NCI-H2171 treated with DMSO at 0.1 percent for 48 hours (cell line): ENCODE data around the gene RNF217.
A peak's percentile ranks its signal among the peaks of the same experiment; 100 is the strongest.
"Not testable (repeated sequence)": the region's sequence is repeated elsewhere in the genome, so short reads cannot be mapped to it uniquely, and the experiment has no call there.

ENCODE experiments used
- DNase-seq: peaks from one replicate; lab custom pipeline; 2025; lab: John Stamatoyannopoulos, UW

RNF217 gene

DNA sequence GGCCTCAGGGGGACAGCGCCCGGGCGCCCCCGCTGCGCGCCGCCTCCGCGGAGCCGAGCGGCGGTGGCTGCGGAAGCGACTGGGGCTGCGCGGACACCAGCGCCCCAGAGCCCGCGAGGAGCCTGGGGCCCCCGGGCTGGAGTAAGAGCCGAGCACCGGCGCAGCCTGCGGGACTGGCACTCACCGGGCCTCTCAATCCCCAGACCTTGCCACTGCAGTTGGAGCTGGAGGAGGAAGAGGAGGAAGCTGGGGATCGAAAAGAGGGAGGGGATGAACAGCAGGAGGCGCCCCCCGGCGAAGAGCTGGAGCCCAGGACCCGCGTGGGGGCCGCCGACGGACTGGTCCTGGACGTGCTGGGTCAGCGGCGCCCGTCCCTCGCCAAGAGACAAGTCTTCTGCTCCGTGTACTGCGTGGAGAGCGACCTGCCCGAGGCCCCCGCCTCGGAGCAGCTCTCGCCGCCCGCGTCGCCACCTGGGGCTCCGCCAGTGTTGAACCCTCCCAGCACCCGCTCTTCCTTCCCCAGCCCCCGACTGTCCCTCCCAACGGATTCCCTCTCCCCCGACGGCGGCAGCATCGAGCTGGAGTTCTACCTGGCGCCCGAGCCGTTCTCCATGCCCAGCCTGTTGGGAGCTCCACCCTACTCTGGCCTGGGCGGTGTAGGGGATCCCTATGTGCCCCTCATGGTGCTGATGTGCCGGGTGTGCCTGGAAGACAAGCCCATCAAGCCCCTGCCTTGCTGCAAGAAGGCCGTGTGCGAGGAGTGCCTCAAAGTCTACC is 590 bp downstream of the RNF217 start:
- DNase-seq = peak; percentile 68

DNA sequence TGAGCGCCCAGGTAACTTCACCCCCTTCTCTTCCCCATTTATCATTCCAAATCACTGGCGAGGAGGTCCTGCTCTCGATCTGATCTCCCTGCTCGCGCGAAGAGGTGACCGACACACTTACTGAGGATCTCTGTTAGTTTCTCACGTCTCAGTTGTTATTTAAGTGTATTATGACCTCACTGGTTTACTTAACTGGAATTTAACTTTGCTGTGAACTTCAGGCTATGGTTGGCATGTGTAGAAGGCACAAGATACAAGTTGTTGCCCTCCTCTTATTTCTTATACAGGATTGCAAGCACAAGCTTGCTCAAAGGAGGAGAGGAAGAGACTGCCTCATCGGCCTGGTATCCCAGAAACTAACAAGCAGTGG is 1.2 kb downstream of the RNF217 start:
- no peak for DNase-seq

DNA sequence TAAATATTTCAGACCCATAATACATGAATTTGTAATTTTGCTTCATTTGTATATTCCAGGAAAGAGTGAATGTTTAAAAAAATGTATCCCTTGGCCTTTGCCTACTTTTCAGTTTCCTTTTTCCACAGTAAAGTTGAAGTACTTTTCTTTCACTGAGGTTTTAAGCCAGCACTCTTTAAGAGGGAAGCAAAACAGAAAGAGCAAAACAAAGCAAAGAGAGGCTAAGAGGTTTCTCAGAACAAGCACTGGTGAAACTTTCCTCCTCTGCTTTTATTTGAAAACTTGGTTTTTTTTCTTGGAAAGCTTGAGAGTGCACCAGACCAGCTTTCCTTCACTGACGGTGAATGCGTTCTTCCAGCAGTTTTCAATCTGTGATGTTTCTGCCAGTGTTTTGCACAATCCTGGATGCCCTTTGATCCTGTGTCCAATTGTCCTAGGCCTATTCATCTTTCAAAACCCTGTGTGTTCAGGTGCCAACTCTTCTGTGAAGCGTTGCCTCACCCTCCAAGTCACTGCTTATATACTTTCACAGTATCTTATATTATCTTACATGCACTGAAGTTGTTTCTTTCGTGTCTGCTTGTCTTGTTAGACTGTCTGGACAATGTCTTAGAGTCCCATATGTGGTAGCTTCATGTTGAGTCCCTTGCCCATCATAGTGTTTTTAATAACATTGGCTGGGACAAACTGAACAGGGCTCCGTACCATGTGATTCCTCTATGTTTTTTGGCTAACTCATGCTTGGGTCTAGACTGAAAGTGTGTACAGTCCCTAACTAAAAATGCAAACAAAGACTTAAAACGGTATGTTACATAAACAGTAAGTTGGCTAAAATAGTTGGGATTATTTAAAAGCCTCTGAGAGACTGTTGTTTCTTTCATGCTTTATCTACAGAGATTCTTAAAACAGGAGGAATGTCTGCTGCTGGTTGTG is 1.9 kb downstream of the RNF217 start:
- no peak for DNase-seq

GRCh38 chr6:124964764-124965105 is 2.5 kb downstream of the RNF217 start:
- DNase-seq = no peak

- not testable (repeated sequence) for DNase-seq
Measured at GRCh38 chr6:124965424-124965850, 3.2 kb downstream of the RNF217 start.

GRCh38 chr6:124967444-124967843 is 5.2 kb downstream of the RNF217 start:
- DNase-seq = peak; percentile 11

GRCh38 chr6:124968401-124968800 is 6.2 kb downstream of the RNF217 start:
- DNase-seq = no peak

- no peak for DNase-seq
Measured at GRCh38 chr6:124970243-124970642, 8.0 kb downstream of the RNF217 start.

- no peak for DNase-seq
Measured at GRCh38 chr6:124970763-124971162, 8.5 kb downstream of the RNF217 start.

DNA sequence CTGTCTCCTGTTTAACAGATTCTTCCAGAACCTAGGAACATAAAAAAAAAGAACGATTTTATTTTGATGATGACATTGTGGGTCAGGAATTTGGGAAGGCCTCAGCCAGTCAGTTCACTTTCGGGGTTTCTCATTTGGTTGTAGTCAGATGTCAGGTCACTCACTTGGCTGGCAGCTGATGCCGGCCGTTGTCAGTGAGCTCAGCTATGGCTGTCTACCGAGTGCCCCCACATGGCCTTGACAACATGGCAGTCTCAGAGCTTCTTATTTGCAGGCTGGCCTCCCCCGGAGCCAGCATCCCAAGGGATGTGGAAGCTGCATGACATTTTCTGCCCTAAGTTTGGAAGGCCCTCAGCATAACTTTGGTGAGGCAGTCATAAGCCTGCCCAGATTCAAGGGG is 11.5 kb downstream of the RNF217 start:
- no peak for DNase-seq

DNA sequence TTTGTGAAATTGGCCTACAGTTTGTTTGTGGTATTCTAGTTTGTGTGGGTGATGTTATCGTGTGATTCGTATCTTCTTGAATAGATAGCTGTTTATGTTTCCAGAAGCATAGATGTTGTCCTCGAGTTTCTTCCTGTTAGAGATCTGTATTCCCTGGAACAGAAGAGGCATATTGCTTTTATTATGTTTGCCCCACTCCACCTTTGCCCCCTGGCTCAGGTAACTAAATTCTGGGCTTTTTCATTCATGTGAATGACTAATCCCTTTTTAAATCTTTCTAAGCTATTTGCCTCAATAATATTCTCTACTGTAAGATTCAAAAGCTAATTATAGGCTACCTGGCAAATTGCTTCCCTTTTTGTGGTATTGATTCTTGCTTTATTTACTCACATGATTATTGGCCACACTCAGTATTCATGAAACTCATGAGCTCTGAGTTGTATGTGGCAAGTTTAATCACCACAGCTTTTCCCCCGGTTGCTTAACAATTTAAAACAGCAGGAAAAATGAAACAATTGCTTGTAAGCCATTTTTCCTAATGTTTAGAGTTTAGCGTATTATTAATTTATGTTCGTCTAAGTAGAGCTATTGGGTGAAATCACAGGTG is 12.6 kb downstream of the RNF217 start:
- DNase-seq = no peak

DNA sequence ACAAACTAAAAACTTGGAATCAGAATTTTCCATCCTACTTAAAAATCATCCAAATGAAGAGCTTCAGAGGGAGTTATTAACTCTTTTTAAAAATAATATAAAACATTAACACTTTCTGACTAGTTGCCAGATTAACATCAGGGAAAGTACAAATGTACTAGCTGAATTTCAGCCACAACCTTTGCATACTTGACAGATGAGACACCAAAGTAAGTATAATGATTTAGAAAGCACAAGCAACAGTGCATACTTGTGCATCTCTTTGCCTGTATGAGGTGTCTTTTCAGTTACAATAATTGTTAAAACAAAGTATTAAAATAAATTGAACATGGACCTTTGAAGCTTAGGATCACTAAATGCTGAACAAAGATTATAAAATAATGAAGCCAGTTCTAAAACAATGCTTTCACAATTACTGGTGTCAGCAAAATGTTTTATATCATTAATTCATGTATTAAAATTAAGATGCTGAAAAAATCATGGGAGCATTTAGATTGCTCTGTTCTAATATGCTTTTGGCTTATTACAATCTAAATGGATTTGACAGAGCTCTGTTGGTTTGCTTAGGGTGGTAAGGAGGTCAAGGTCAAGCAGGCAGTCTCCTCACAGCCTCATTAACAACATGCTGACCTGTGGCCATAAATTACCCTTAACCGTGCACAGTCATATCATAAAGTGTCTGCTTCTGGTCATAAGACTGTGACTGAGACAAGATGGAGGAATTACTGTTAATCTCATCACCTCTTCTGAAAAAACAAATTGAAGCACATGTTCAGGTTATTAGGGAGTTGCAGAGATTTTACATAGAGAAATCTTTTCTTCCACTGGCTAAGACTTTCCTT is 15.1 kb downstream of the RNF217 start:
- DNase-seq = no peak

DNA sequence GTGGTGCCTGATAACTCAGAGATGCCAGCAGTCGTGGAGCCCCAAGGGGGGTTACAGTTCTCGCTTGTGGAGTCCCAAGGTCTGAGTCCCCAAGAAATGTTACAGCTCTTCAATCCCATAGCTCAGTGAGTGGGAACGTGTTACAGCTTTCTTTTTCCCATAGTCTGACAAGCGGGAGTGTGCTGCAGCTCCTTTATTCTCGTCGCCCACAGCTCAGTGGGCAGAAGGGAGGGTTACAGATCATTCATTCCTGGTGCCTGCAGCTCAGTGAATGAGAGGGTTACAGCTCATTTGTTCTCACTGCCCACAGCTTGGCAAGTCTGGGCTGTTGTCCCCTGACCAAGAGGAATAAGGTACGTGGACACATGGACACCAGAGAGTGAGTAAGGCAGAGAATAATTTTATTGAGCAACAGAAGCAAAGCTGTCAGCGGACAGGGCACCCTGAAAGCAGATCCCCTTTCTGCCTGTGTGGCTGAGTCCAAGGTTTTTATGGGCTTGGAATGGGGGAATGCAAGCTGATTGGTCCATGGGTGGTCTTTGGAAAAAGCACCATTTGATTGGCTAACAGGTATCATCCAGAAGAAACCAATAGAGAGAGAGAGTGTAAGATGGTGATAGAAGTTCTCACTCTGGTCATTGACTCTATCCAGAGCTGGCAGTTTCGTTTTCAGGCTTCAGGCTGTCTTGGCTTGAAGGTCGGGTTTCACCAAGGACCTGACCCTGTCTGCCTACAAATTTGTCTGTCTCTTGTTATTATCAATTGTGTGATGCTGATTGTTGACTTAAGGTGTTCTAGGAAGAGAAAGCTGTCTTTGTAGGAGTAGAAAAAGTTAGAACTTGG is 16.4 kb downstream of the RNF217 start:
- no peak for DNase-seq

GRCh38 chr6:124979294-124979678 is 17.0 kb downstream of the RNF217 start:
- no peak for DNase-seq

DNA sequence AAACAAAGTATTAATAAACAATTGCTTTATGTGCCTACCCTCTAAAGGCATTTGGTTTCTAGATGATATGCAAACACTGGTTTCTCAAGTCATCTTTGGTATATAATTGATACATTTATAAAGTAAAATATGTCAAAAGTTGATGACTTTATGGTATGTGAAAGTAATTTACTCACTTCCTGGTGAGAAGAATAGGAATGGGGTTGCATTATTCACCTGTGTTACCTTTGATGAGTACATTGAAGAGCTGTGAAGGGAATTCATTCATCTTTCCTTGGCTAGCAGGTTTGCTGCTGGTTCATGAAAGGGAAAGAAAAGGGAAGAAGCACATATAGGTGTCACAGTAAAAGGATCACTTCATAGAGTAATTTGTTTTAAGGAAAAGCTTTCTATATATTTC is 20.4 kb downstream of the RNF217 start:
- no peak for DNase-seq

- DNase-seq = no peak
Measured at GRCh38 chr6:124983383-124984083, 21.3 kb downstream of the RNF217 start.

DNA sequence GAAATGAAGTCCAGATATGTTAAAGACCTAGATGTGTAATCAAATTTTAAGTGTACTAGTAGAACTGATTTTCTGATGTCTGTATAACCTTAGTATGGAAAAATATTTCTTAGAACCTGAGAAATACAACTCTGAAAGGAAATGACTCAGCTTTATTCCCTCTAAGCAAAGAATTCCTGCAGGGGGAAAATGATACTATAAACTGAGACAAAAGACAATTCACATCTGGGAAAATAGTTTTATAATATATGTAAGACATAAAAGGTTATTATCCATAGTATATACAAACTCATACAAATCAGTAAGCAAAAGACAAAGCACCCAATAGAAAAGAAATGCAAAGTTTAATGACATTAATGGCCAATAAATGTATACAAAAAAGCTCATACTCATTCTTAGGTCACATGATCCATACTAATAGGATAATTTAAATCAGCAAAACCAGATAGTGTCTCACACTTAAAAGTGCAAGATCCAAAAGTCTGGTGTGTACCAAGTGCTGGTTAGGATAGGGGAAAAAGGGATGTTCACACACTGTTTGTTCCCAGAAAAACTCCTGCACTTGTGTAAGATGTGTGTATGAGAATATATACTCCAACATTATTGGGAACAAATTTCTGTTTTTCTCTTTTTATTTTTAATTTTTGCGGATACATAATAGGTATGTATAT is 22.6 kb downstream of the RNF217 start:
- no peak for DNase-seq

DNA sequence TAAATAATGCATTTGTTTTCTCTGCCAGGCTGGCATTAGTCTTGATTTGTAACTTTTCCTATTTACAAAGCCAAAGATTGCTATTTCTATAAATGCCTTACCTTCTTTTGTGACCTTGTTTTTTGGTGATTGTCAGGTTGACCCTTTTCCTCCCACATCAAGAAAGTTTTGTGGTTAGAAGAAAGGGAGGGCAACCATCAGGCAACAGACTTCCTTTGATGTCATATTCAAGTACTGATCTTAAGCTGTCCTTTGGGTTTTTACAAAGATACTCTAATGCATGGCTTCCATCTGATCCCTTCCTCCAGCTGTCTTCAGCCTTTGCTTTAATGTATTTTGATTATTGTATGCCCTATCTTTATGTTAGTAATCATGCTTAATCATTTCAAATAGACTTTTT is 23.9 kb downstream of the RNF217 start:
- DNase-seq = no peak

GRCh38 chr6:124987291-124987690 is 25.1 kb downstream of the RNF217 start:
- DNase-seq = no peak
